Muscle of arm (tissue), 12 donors: ENCODE measurements around the gene FOXO1. TPM values are rescaled to one million over a fixed set of nuclear protein-coding genes. Genes with fewer than 3 reads are reported as not detected.
A peak's percentile ranks its signal among the peaks of the same experiment; 100 is the strongest.

Experiments used
- DNase-seq: peaks from one replicate; pipeline ENCODE4 v3.0.0-alpha.2; 2013
- polyA plus RNA-seq, 12 donors: library from polyadenylated mRNA; unstranded; fragments of 120-200 nt; gene quantifications; one replicate each; pipeline ENCODE4 v1.2.1, GENCODE V29; 2013; ENCODE audit not compliant: insufficient read length in 12 of 12

FOXO1 gene
- polyA plus RNA-seq, 12 donors = 13.1 to 27.2 (median 15.1) TPM; not detected in 1

- no peak for DNase-seq
These were observed 54.8 kb downstream of the FOXO1 start for GRCh38 chr13:40611635-40612034.

GRCh38 chr13:40611004-40611403 is 55.4 kb downstream of the FOXO1 start:
- no peak for DNase-seq

GRCh38 chr13:40609972-40610726 is 56.3 kb downstream of the FOXO1 start:
- DNase-seq = no peak

- no peak for DNase-seq
These were observed 58.1 kb downstream of the FOXO1 start for GRCh38 chr13:40608308-40608707.

DNA sequence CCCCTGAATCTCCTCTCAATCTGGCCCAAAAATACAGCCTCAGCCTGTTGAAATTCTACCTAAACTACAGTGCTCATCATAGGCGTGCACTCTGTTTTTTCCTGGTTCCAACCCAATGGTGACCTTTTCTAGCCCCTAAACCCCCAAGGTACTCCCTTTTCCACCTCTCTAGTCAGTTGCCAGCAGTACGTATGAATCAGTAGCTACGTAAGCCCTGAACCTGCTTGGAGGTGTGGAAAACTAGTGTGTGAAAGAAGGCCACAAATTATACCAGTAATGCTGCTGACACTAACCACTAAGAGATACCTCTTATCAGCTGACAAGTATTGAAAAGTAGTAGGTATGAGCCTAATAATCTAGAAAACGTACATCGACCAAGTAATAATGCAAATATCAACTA is 60.9 kb downstream of the FOXO1 start:
- no peak for DNase-seq

DNA sequence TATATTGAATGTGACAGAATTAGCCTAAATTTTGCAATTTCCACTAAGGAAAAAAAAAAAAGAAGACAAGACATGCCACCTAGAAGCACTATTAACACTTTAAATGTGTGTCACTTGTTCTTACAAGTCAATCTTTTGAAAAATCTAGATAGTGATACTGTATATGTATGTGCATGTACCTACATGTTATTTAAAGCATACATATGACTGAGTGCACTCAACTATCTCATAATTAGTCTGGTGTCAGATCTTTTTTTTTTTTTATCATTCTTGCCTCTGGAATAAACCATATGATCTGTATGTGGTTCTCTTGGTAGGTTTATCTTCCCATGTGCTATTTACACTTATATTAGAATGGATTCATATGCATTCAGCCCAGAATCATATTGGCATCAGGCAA is 62.3 kb downstream of the FOXO1 start:
- DNase-seq = no peak

DNA sequence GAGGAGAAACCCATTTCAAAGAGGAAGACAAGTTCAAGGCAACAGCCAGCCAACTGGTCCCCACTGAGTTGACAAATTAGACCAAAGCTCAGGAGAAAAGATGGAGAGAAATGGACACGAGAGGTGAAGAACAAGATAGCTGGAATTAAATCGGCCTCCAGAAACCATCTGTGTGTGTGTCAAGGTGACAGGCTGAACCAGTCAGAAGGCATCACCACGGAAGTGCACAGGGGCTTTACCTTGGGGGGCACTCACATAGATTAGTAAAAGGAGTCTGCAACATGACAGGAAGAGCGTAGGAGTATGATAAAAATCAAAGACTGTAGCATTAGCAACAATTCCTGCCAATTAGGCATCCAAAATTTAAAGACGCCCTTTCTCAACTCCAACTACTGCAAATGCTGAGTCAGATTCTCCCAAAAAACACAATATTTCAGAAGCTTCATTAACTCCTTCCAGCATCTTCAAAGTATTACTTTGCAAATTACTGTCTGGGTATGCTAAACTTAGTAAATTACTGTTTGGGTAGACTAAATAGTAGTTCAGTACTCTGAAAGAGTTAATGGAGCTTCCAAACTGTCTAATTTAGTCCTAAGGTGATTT is 66.2 kb downstream of the FOXO1 start:
- DNase-seq = no peak

DNA sequence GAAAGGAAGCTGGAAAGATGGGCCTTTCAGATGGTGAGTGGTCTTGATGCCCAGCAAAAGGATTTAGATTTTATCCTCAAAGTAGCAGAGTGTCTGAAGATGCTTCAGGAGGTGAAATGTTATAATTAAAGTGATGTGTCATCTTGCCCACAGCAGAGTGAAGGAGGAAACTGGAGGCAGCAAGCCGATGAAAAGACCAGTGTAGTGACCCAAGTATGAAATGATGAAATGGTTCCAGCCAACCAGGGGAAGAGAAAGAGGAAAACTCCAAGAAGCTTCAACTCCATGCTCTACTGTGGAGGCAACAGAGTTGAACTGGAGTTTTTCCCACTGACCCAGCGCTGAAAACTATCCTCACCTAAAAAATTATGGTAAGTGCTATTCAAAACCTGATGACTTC is 66.7 kb downstream of the FOXO1 start:
- no peak for DNase-seq

GRCh38 chr13:40599124-40599523 is 67.3 kb downstream of the FOXO1 start:
- no peak for DNase-seq

GRCh38 chr13:40598569-40598968 is 67.9 kb downstream of the FOXO1 start:
- no peak for DNase-seq

GRCh38 chr13:40597735-40598365 is 68.6 kb downstream of the FOXO1 start:
- no peak for DNase-seq

GRCh38 chr13:40596484-40596883 is 70.0 kb downstream of the FOXO1 start:
- DNase-seq = no peak

DNA sequence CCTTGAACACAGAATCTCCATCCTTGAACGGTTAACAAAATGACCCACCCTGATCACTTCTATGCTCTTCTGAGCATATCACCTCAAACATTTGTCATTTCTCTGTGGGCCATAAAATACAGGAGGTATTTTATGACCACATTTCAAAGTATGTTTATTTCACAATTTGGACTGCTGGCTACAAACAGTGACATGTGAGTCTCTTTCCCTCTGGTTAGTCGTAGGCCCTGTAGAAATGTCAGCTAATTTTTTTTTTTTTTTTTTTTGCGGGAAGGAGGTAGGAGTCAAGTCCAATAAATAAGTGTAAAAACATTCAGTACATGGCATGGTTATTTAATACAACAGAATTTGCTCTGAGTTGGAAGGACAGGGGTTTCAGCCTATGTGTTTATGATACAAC is 70.7 kb downstream of the FOXO1 start:
- DNase-seq = no peak

GRCh38 chr13:40592035-40592434 is 74.4 kb downstream of the FOXO1 start:
- DNase-seq = no peak

GRCh38 chr13:40591091-40591490 is 75.3 kb downstream of the FOXO1 start:
- no peak for DNase-seq

DNA sequence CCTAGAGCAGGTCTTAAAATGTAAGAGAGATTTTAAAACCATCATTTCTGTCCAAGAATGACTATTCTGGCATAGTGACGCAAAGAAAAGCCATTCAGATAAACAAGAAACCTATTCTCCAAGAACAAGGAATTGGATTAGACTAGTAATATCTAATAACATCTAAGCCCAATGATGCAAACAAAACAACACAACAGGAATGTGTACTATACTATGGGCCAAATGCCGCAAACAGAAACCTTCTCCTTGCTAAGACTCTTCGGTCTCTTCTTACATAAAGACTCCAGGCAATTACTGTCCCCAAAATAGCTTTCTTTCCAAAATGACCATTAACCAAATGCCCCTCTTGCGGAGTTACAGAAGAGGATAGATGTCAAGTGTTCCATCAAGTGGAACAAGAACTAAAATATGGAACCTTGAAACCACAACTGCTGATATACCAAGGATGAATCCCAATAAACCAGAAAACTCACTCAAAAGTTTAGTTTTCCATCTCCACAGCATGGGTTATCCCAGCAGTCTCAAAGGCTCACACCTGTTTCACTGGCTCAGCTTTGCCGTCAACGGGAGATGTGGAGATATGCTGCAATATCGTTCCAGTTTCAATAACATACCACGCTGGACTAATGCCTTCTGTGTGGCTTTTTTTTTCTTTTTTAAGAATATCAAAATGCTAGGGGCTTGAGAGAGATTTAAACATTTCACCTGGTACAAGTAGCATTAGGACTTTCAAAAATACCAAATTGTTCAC is 76.2 kb downstream of the FOXO1 start:
- no peak for DNase-seq

- DNase-seq = peak; percentile 67
These were observed 76.9 kb downstream of the FOXO1 start for GRCh38 chr13:40589285-40590109.

GRCh38 chr13:40588101-40588500 is 78.3 kb downstream of the FOXO1 start:
- DNase-seq = no peak

DNA sequence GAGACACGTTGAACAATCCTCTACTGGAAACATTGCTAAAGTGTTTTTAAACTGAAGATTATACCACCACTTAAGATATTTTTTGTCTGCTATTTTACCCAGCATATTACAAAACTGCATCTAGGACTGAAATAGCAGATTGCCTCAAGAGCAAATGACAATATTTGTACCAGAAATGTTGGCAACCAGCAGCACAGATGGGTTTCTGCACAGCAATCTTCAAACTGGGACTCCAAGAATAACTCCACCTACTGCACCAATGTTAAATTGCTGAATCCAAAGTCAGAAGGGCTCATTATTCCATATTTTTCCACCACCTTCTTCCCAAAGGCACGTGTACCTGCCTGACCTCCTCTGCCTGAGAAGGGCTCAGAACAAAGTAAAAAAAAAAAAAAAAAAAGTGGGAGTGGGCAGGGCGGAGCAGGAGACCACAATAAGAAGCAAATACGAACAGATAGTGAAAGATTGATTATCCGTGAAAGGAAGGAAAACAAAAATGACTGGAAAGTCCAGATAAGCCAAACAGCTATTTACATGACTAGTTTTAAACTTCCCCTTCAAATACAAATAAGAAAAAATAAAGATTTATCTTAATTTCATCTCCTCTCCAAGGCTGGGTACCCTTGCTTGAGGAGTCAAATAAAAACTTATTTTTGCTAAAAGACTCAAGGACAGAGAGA is 79.4 kb downstream of the FOXO1 start:
- no peak for DNase-seq

GRCh38 chr13:40585911-40586471 is 80.5 kb downstream of the FOXO1 start:
- DNase-seq = no peak

DNA sequence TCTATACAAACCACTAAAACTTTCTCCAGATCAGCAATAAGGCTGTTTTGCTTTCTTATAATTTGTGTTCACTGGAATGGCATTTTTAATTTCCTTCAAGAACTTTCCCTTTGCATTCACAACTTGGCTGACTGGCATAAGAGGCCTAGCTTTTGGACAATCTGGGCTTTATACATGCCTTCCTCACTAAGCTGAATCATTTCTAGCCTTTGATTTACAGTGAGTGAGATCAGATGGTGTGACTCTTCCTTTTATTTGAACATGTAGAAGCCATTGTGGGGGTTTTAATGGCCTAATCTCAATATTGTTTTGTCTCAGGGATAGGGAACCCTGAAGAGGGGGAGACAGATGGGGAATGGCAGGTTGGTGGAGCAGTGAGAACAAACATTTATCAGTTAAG is 82.7 kb downstream of the FOXO1 start:
- no peak for DNase-seq
